Measurements from ENCODE around the gene CX3CL1.
"Not testable (repeated sequence)": the region's sequence is repeated elsewhere in the genome, so short reads cannot be mapped to it uniquely, and the experiment has no call there.

CX3CL1 gene

DNA sequence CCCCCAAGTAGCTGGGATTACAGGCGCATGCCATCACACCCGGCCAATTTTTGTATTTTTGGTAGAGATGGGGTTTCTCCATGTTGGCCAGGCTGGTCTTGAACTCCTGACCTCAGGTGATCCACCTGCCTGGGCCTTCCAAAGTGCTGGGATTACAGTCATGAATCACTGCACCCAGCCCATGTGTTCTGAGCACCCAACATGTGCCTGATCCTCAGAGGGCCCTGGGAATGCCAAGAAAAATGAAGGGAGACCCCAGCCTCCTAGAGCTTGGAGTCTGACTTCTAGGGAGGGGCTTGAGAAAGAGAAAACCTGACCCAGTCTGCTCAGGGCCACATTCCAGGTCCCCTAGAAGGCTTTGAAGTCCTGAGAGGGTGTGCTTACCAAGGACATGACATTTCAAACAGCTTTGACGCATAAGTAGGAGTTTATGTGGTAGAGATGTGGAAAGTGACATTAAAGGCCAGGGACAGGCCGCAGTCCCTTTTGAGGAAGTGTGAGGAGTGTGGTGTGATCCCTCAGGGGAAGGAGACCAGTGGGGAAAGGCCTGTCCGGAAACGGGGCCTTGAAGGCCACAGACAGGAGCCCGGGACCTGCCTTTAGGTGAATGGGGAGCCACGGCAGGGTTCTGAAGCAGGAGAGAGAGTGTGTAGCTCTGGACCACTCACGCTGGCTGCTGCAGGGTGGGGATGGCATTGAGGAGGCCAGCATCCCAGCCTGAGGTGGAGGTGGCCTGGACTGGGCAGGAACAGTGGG is 14.8 kb upstream of the CX3CL1 start:
- DNase-seq (ENCODE audit: low read depth, low spot score) = no peak

DNA sequence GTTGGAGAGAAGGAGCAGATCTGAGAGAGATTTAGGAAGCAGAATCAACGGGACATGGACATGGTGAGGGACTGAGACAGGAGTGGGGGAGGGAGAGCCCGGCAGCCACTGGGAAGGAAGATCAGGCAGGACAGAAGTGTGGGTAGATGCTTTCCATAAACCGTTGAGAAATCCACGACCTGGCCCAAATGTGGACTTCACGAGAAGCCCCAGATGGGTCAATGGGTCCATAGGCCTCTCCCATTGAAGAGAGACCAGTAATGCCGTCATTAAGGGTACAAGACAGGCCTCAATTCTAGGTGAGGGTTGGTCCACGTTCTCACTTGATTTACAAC is 14.2 kb upstream of the CX3CL1 start:
- DNase-seq (ENCODE audit: low read depth, low spot score) = no peak

DNA sequence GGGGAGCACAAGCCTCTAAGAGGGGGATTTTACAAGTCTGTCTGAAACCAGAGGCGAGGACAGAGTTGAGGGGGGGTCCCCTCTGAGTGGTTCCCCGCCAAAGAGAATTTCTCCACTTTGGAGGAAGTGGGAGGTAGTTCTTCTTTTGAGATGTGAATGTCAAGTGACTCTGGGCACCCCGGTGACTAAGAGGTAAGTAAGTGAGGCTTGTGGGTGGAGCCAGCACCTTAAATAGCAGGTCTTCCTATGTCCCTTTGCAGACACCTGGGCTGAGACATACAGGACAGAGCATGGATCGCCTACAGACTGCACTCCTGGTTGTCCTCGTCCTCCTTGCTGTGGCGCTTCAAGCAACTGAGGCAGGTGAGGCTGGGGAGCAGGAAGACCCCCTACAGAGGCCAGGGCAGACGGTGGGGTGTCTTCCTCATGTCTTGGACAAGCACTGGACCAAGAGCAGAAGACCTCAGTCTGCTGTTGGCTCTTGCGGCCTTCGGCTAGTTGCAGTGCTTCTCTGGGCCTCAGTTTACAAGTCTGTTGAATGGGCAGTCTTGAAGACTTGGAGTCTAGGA is 13.7 kb upstream of the CX3CL1 start, which contains the start of gene CCL22:
TSS of gene CCL22 (plus strand) at position 257 of the 569 bp plus-strand sequence. CDS start at position 291, 34 bp downstream.
- no peak for DNase-seq (ENCODE audit: low read depth, low spot score)

DNA sequence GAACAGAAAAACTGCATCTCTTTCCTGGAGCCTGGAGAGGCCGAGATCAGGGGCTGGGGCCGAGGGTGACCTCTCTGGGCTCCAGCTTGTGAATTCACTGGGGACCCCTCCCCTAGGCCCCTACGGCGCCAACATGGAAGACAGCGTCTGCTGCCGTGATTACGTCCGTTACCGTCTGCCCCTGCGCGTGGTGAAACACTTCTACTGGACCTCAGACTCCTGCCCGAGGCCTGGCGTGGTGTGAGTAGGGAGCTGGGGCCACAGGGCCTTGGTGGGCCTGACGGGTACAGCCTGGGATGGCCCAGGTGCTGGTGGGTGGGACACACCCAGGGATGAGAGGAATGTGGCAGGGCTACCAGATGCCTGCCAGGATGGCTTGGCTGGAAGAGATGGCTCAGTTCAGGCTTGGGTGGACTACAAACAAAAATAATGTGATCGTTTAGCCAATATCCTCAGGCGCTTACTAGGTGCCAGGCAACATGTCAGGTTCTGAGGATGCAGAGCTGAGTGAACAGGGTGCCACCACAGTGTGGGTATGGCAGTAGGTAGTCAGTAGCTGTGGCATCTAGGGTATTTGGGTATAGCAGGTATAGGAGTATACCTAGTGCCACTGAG is 11.9 kb upstream of the CX3CL1 start:
- DNase-seq (ENCODE audit: low read depth, low spot score) = no peak

DNA sequence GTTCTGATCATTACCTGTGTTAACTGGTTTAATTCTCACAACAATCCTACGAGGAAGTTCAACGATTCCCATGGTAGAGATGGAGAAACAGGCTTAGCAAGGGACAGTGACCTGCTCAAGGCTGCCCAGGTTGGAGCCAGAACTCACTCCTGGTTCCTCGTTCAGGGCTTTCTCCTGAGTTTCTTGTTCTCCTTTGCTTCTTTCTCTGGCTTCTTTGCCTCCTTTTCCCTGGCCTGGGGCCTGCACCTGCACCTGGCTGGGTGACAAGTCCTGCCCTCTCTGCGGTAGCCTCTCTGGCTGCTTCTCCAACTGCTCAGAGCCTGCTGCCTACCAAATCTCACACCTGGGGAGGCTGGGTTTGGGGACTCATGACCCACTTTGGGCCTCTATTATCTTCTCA is 10.9 kb upstream of the CX3CL1 start:
- DNase-seq (ENCODE audit: low read depth, low spot score) = no peak

DNA sequence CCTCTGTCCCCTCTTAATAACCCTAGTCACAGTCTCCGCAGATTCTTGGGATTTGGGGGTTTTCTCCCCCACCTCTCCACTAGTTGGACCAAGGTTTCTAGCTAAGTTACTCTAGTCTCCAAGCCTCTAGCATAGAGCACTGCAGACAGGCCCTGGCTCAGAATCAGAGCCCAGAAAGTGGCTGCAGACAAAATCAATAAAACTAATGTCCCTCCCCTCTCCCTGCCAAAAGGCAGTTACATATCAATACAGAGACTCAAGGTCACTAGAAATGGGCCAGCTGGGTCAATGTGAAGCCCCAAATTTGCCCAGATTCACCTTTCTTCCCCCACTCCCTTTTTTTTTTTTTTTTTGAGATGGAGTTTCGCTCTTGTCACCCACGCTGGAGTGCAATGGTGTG is 8.1 kb upstream of the CX3CL1 start:
- no peak for DNase-seq (ENCODE audit: low read depth, low spot score)

DNA sequence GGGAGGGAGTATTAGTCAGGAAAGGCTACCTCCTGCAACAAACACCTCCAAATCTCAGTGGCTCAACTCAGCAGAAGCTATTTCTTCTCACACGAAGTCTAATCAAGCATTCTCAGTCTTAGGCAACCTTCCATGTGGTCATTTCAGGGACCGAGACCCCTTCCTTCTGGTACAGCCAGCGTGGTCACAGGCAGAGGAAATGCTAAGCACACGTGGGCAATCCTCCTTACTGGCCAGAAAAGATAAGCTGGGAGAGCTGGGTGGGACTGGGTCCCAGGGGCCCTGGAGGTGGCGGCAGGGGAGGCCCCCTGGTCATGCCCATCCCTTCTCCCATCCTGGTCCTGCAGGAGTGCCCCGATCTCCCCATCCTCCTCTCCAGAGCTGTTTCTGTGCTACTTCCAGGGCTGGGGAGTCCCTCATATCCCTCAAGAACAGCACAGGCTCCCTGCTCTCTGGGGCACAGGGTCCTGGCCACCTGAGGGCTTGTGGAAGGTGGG is 5.7 kb upstream of the CX3CL1 start:
- no peak for DNase-seq (ENCODE audit: low read depth, low spot score)

DNA sequence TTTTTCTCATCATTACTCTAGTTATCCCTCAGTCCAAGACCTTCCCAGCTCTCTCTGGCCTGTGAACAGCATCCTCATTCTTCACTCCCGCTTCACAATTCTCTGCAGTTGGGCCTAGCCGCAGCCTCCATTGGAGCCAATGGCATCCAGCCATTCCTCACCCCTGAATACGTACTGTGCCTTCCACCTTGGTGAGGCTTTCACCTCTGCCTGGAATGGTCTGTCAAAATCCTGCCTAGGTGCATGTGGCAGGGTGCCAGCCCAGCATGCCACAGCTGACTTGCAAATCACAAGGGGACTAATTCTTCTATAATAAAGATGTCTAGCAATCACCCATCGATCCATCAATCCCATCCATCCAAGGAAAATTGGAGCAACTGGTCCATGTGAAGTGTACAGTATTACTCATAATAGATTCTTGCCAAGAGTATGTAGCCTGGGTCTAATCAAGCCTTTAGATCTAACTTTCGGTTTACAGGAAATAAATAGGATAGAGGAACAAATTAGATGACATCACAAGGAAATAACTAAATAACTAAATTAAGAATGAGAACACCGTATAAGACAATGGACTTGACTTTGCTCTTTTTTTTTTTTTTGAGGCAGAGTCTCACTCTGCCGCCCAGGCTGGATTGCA is 5.1 kb upstream of the CX3CL1 start:
- no peak for DNase-seq (ENCODE audit: low read depth, low spot score)

DNA sequence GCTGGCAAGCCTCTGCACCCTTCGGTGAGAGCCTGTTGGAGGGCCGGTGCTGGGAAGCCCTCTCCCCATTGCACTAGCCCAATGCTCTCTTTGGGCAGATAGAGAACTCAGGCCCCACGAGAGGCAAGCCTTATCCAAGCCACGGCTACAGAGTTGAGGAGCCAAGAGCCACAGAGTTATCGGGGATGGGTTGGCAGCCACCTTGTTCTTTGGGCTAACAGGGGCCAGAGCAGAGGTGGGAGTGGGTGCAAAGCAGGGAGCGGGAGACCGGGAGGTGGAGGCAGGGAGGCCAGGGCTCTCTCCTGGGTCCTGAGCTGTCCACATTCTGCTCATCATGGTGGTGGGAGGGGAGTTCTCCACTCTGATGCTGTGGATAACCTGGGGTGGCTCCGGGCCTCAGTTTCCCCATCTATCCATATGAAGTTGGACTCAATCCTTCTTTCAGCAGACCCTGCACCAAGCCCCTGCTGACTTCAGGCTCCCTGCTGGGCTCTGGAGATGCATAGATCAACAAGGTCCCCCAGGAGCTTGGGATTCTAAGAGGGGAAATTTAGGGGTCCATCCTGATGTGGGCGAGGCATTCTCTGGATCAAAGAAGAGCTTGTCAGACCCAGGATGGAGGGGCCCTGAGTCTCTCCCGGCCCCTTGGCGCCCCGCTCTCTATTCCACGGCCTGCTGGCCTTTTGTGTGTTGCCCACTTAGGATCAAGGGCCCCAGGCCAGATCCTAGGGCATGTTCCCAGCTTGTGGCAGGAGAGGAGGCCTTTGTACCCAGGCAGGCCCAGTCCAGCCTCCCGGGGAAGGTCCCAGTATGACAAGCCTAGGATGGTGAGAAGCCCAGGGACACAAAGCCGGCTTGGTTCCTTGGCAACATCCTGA is 557 bp upstream of the CX3CL1 start:
- DNase-seq (ENCODE audit: low read depth, low spot score) = no peak

DNA sequence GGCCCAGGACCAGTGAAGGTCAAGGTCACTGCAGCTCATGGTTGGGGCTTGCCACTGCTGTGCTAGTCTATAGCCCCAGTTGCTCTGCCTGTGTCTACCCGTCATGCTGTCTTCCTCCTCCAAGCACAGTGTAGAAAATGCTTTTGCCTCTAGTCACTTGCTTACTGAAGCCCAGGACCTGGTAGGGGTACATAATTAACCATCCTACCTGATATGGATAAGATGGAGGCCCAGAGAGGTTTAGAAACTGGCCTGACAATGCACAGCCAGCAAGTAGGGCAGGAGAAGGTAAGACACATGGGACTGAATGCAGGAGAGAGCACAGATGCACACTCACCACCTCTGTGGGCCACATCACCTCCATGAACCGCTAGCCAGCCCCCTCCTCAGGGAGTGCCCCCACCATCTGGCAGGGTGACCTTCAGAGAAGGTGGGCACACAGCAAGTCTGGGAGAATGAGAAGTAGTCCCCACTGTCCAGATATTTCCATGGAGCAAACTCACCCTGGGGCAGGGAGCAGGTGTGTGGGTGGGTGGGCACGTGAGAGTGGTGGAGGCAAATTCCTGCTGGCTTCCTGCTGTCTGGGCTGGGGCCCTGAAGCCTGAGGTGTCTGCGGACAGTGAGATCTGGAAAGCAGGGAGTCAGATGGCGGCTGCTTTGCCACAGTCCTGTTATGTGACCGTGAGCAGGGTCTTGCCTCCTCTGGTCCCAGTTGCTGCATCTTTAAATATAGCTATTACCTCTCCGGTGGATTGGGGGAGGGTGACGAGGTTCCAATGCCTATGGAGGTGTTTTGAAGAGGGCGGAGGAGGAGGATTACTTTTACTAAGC is 1.0 kb downstream of the CX3CL1 start:
- no peak for DNase-seq (ENCODE audit: low read depth, low spot score)

DNA sequence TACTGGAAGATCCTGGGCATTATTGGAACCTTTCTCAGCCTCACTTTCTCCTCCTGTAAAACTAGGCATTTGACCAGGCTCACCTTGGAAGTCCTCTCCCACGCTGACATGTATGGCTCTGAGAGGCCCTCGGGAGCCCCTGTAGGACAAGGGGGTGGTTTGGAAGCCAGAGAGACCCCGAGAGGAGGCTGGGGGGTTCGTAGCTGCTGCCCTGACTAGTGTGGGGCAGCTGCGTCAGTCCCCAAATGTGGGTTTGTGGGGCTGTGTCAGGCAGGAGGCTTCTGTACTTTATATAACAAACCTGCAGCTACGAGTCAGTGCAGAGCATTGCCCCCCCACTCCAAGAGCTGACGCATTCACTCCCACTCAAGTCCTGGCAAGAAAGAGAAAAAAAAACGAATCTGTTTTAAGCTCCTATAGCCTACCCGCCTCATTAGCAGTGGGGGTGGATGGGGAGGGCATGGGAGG is 1.8 kb downstream of the CX3CL1 start:
- DNase-seq (ENCODE audit: low read depth, low spot score) = peak; percentile 63

DNA sequence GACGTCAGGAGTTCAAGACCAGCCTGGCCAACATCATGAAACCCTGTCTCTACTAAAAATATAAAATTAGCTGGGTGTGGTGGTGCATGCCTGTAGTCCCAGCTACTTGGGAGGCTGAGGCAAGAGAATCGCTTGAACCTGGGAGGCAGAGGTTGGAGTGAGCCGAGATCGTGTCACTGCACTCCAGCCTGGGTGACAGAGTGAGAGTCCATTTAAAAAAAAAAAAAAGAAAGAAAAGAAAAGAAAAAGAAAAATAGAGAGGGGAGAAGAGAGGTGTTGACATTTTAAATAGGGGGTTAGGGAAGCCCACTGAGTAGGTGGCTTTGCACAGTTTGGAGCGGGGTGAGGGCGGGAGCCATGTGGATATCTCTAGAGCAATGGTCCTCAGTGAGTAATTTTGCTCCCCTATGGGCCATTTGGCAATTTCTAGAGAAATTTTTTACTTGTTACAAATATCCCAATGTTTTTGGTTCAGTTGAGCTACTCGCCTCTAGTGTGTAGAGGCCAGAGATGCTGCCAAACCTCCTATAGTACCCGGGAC is 2.7 kb downstream of the CX3CL1 start:
- DNase-seq (ENCODE audit: low read depth, low spot score) = not testable (repeated sequence)

DNA sequence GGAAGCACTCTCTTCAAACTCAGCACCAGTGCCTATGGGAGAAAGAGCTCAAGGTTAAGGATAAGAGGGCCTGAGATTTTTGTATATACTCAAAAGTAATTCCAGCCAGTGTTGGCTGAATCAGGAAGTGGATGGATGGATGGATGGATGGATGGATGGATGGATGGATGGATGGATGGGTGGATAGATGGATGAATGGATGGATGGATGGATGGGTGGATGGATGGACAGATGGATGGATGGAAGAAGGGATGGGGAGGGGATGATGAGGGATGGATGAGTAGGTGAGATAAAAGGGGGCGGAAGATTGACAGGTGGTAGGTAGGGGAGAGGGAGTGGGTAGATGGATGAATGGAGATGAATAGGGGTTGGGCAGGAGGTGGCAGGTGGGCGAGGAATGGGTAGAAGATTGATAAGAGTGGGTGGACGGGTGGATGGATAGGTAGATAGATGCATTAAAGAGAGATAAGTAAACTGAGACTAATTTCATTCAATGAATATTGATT is 4.1 kb downstream of the CX3CL1 start:
- no peak for DNase-seq (ENCODE audit: low read depth, low spot score)

DNA sequence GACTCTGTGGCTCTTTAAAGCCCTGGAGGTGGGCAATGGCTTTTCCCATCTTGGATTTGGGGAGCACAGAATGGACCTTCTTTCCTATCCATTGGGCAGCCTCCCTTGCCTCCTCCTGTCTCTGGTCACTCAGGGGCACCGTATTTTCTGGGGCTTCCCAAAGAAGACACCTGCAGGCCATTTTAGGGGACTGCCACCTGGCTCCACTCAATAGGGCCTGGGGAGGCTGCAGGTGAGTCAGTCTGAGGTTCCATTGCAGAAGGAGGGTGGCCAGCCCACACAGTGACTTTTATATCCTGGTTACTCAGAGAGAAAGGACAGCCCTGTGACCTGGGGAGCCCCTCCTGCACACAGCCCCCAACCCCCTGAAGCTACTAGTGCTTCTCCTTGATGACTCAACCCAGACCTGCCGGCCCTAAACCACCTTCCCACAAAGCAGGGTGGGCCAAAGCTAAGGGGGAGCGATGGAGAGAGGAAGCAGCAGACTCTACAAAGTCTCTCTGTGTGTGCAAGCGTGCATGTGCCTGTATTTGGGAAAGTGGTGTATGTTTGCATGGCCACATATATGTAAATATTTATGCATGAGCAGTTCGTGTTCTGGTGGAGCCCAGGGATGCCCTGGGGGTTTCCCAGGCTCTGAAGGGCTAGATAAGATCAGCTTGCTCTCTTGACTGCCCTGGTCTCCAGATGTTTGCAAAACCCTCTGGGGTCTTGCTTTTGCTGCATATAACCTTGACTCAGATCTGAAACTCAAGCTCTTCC is 5.0 kb downstream of the CX3CL1 start:
- DNase-seq (ENCODE audit: low read depth, low spot score) = no peak

DNA sequence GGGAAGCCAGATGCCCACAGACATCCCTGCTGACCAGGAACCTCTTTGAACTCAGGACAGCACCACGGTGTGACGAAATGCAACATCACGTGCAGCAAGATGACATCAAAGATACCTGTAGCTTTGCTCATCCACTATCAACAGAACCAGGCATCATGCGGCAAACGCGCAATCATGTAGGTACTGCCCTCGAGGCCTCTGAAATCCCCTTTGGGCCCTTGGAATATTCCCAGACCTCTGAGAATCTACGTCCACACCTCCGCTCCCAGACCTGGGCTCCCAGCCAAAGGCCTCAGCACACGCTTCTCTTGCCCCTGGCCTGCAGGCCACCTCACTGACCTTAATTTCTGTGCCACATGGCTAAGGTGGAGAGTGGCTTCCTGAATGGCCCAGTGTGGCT is 7.3 kb downstream of the CX3CL1 start:
- DNase-seq (ENCODE audit: low read depth, low spot score) = no peak

DNA sequence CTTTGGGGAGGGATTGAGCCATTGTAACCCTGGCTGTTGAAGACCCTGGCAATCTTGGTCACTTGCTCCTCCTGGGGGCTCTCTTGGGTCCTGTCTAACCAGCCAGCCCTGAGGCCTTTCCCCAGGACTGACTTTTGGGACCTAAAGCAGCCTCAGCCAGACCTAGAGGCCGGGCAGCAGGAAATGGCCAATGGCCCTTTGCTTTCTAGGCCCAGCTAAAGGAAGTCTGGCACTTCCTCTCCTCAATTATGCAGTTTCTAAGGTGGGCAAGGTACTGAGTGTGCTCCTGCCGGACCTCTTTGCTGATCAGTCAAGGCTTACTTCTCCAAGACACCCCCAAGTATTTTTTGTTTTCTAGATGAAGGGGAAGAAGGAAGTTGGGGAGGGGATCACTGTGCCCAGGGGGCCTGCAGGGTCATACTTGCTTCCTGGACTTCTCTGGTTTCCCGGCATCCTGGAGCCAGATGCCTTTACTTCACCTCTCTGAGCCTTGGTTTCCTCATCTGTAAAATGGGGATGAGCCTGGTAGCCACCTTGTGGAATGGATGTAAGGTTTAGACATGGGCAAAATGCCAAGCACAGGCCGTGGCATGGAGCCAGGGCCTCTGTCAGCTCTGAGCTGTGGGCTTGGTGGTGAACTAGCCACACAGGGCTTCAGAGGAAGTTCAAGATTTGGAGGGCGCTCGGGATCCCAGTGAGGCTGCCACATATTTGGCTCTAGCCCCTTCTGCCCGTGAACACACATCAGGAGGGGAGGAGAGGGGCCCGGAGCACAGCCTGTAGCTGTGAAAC is 8.6 kb downstream of the CX3CL1 start:
- peak; percentile 69 for DNase-seq (ENCODE audit: low read depth, low spot score)

DNA sequence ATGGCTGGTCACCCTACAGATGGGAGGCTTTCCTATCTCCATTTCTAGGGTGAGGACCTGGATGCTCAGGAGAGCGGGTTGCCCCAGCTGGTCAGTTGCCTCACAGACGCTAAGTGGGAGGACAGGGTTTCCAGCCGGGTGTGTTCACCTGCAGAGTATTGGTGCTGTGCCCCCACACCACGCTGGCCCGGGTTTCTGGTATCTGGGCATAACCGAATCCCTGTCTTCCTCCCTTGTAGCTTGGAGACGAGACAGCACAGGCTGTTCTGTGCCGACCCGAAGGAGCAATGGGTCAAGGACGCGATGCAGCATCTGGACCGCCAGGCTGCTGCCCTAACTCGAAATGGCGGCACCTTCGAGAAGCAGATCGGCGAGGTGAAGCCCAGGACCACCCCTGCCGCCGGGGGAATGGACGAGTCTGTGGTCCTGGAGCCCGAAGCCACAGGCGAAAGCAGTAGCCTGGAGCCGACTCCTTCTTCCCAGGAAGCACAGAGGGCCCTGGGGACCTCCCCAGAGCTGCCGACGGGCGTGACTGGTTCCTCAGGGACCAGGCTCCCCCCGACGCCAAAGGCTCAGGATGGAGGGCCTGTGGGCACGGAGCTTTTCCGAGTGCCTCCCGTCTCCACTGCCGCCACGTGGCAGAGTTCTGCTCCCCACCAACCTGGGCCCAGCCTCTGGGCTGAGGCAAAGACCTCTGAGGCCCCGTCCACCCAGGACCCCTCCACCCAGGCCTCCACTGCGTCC is 9.7 kb downstream of the CX3CL1 start:
- DNase-seq (ENCODE audit: low read depth, low spot score) = no peak

Measured in astrocyte of the hippocampus (primary cell).